ENCODE measurements around the gene HLF. TPM values are rescaled to one million over a fixed set of nuclear protein-coding genes. Genes with fewer than 3 reads are reported as not detected.

HLF gene
- polyA plus RNA-seq, 3 donors = not detected

GRCh38 chr17:55308613-55309391, 44.0 kb downstream of the HLF start:
- no peak overlapping the region for H3K4me3 ChIP-seq (replicated peaks in 1 of 3; ENCODE audit: low read depth in 2 of 3, low read length in 3 of 3)
- intact Hi-C loops (cut with micrococcal nuclease) = no loop called here
- no peaks in the 10 kb centered on the region for H3K4me1 Mint-ChIP-seq
- H3K9me3 ChIP-seq (replicated peaks in 1 of 2; ENCODE audit: control insufficient read depth in 1 of 2, insufficient read depth in 1 of 2, low read length in 2 of 2) = no peaks in the 10 kb centered on the region
- no peak overlapping the region for H3K27ac Mint-ChIP-seq
- H2AFZ ChIP-seq (ENCODE audit: insufficient read depth, low read depth, low read length, poor library complexity, severe bottlenecking) = no peak overlapping the region
- H3K36me3 ChIP-seq (replicated peaks in 1 of 2; ENCODE audit: control insufficient read depth in 1 of 2, insufficient read depth in 2 of 2, low read length in 2 of 2) = no peaks in the 10 kb centered on the region
- peaks cover 0 to 2% (median 0%) of the 10 kb centered on the region in 7 donors for H3K9me3 Mint-ChIP-seq
- H4K20me1 ChIP-seq (ENCODE audit: insufficient read depth, low read length) = no peaks in the 10 kb centered on the region
- no peaks in the 10 kb centered on the region for H3K27me3 ChIP-seq (ENCODE audit: control insufficient read depth in 2 of 2, insufficient read depth in 2 of 2, low read length in 2 of 2)
- H3K4me3 Mint-ChIP-seq = no peak overlapping the region
- peaks cover 0 to 3% (median 2%) of the 10 kb centered on the region in 3 donors for H3K27me3 Mint-ChIP-seq (ENCODE audit: low read depth in 3 of 3)
- no peaks in the 10 kb centered on the region for H3K36me3 Mint-ChIP-seq
- TF ChIP-seq, protein P1, sequence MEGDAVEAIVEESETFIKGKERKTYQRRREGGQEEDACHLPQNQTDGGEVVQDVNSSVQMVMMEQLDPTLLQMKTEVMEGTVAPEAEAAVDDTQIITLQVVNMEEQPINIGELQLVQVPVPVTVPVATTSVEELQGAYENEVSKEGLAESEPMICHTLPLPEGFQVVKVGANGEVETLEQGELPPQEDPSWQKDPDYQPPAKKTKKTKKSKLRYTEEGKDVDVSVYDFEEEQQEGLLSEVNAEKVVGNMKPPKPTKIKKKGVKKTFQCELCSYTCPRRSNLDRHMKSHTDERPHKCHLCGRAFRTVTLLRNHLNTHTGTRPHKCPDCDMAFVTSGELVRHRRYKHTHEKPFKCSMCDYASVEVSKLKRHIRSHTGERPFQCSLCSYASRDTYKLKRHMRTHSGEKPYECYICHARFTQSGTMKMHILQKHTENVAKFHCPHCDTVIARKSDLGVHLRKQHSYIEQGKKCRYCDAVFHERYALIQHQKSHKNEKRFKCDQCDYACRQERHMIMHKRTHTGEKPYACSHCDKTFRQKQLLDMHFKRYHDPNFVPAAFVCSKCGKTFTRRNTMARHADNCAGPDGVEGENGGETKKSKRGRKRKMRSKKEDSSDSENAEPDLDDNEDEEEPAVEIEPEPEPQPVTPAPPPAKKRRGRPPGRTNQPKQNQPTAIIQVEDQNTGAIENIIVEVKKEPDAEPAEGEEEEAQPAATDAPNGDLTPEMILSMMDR (IDR thresholded peaks at IDR 0.05) = no peak
- H3K79me2 ChIP-seq (ENCODE audit: insufficient read depth, low read length) = no peaks in the 10 kb centered on the region
- no peak overlapping the region for H3K4me2 ChIP-seq (replicated peaks; ENCODE audit: extremely low read depth, low read length, poor library complexity, severe bottlenecking)
- H3K9ac ChIP-seq (ENCODE audit: insufficient read depth, low read length, poor library complexity, severe bottlenecking) = no peak overlapping the region
- DNase-seq = no peak
- no peaks in the 10 kb centered on the region for H3K4me1 ChIP-seq (ENCODE audit: control insufficient read depth in 1 of 2, insufficient read depth in 2 of 2, low read length in 2 of 2)
- no peak overlapping the region for H3K27ac ChIP-seq (ENCODE audit: low read depth in 1 of 2, low read length in 2 of 2)
- 75% methylated on average over 1 of the region's 9 CpGs for WGBS (ENCODE audit: insufficient coverage)

GRCh38 chr17:55311767-55312375, 47.1 kb downstream of the HLF start:
- intact Hi-C loops (cut with micrococcal nuclease) = no loop called here
- H3K27ac ChIP-seq (ENCODE audit: low read depth in 1 of 2, low read length in 2 of 2) = no peak overlapping the region
- TF ChIP-seq, protein P1 (IDR thresholded peaks at IDR 0.05) = no peak
- H3K4me1 ChIP-seq (ENCODE audit: control insufficient read depth in 1 of 2, insufficient read depth in 2 of 2, low read length in 2 of 2) = no peaks in the 10 kb centered on the region
- no peak overlapping the region for H2AFZ ChIP-seq (ENCODE audit: insufficient read depth, low read depth, low read length, poor library complexity, severe bottlenecking)
- no peaks in the 10 kb centered on the region for H3K27me3 ChIP-seq (ENCODE audit: control insufficient read depth in 2 of 2, insufficient read depth in 2 of 2, low read length in 2 of 2)
- H3K9me3 ChIP-seq (replicated peaks in 1 of 2; ENCODE audit: control insufficient read depth in 1 of 2, insufficient read depth in 1 of 2, low read length in 2 of 2) = no peaks in the 10 kb centered on the region
- H3K79me2 ChIP-seq (ENCODE audit: insufficient read depth, low read length) = no peaks in the 10 kb centered on the region
- H3K27ac Mint-ChIP-seq = no peak overlapping the region
- peaks cover 0 to 1% (median 0%) of the 10 kb centered on the region in 7 donors for H3K9me3 Mint-ChIP-seq
- no peak for DNase-seq
- H3K4me1 Mint-ChIP-seq = no peaks in the 10 kb centered on the region
- no peak overlapping the region for H3K4me2 ChIP-seq (replicated peaks; ENCODE audit: extremely low read depth, low read length, poor library complexity, severe bottlenecking)
- H3K36me3 Mint-ChIP-seq = no peaks in the 10 kb centered on the region
- H3K4me3 ChIP-seq (replicated peaks in 1 of 3; ENCODE audit: low read depth in 2 of 3, low read length in 3 of 3) = no peak overlapping the region
- H3K4me3 Mint-ChIP-seq = no peak overlapping the region
- no CpG with 5 or more reads among the region's 7 CpGs for WGBS (ENCODE audit: insufficient coverage)
- H4K20me1 ChIP-seq (ENCODE audit: insufficient read depth, low read length) = no peaks in the 10 kb centered on the region
- H3K9ac ChIP-seq (ENCODE audit: insufficient read depth, low read length, poor library complexity, severe bottlenecking) = no peak overlapping the region
- H3K36me3 ChIP-seq (replicated peaks in 1 of 2; ENCODE audit: control insufficient read depth in 1 of 2, insufficient read depth in 2 of 2, low read length in 2 of 2) = no peaks in the 10 kb centered on the region
- H3K27me3 Mint-ChIP-seq (ENCODE audit: low read depth in 3 of 3) = peaks cover 0 to 2% (median 2%) of the 10 kb centered on the region in 3 donors

Measured in CD14-positive monocyte (primary cell).